GM21529 (cell line): ENCODE measurements around the gene CERS4.
"Not testable (repeated sequence)": the region's sequence is repeated elsewhere in the genome, so short reads cannot be mapped to it uniquely, and the experiment has no call there.

ENCODE experiments used
- ATAC-seq: cut with Tn5 transposase; IDR thresholded peaks from one replicate; pipeline ENCODE4 v1.9.1; 2021; ENCODE audit not compliant: unreplicated experiment

The CERS4 gene

GRCh38 chr19:8261347-8261746 lies 52.2 kb downstream of the CERS4 start:
- no peak for ATAC-seq

- ATAC-seq: no peak
These were observed 52.7 kb downstream of the CERS4 start for GRCh38 chr19:8261881-8262280.

GRCh38 chr19:8262431-8262830 lies 53.3 kb downstream of the CERS4 start:
- no peak for ATAC-seq

- ATAC-seq: not testable (repeated sequence)
These were observed 55.1 kb downstream of the CERS4 start for GRCh38 chr19:8264248-8264647.

GRCh38 chr19:8265872-8266271 lies 56.7 kb downstream of the CERS4 start:
- ATAC-seq: no peak

GRCh38 chr19:8269724-8270123 lies 60.6 kb downstream of the CERS4 start:
- no peak for ATAC-seq

- not testable (repeated sequence) for ATAC-seq
These were observed 67.3 kb downstream of the CERS4 start for GRCh38 chr19:8276508-8276907.

GRCh38 chr19:8291337-8291736 lies 82.2 kb downstream of the CERS4 start:
- ATAC-seq: not testable (repeated sequence)

- ATAC-seq: no peak
These were observed 93.2 kb downstream of the CERS4 start for GRCh38 chr19:8302357-8302691.

- no peak for ATAC-seq
These were observed 93.6 kb downstream of the CERS4 start for GRCh38 chr19:8302734-8303133.

GRCh38 chr19:8304841-8305621 lies 95.9 kb downstream of the CERS4 start:
- ATAC-seq: no peak

GRCh38 chr19:8305798-8306197 lies 96.6 kb downstream of the CERS4 start:
- ATAC-seq: no peak

- no peak for ATAC-seq
These were observed 97.3 kb downstream of the CERS4 start for GRCh38 chr19:8306235-8307054.

GRCh38 chr19:8307400-8307964 lies 98.3 kb downstream of the CERS4 start:
- ATAC-seq: no peak

- peak; percentile 73 for ATAC-seq
These were observed 99.0 kb downstream of the CERS4 start, which contains the start of gene CD320 for GRCh38 chr19:8307965-8308866. CD320 (minus strand) TSS chr19:8308358; CDS start chr19:8308290, 68 bp downstream.

- no peak for ATAC-seq
These were observed 99.7 kb downstream of the CERS4 start for GRCh38 chr19:8308891-8309291.

GRCh38 chr19:8310342-8311055 lies 101.3 kb downstream of the CERS4 start:
- no peak for ATAC-seq

GRCh38 chr19:8311461-8312260 lies 102.5 kb downstream of the CERS4 start:
- ATAC-seq: no peak
